Neural cell (in vitro differentiated cells): ENCODE results near the gene SHOX. TPM values are rescaled to one million over a fixed set of nuclear protein-coding genes. Genes with fewer than 3 reads are reported as not detected.
"Not testable (repeated sequence)": the region's sequence is repeated elsewhere in the genome, so short reads cannot be mapped to it uniquely, and the experiment has no call there.

Experiments used
- H2AFZ ChIP-seq: fragments of 200-600, 300-800 bp; sonication (generic), shearing (Covaris generic); 2 replicates; pipeline ENCODE4 v1.6.0; 2014; ENCODE audit warnings: low read depth, mild to moderate bottlenecking, antibody characterized with exemption, low read length, moderate library complexity
- H3F3A ChIP-seq: fragments of 200-600 bp; shearing (Covaris generic); 2 replicates; pipeline ENCODE4 v1.6.1; 2016; ENCODE audit warnings: mild to moderate bottlenecking, moderate library complexity, mixed read lengths, antibody characterized with exemption, low read length; ENCODE audit not compliant: insufficient read depth, poor library complexity, severe bottlenecking
- H3K27ac ChIP-seq: fragments of 200-600, 300-800 bp; sonication (generic), shearing (Covaris generic); 2 replicates; pipeline ENCODE4 v1.5.1; 2014; ENCODE audit warnings: mild to moderate bottlenecking, low read length, moderate library complexity
- H3K27me3 ChIP-seq: fragments of 300-800, 200-600 bp; sonication (generic), shearing (Covaris generic); 2 replicates; pipeline ENCODE4 v1.6.0; 2014; ENCODE audit warnings: mild to moderate bottlenecking, low read depth, low read length, moderate library complexity; ENCODE audit not compliant: insufficient read depth
- H3K36me3 ChIP-seq: fragments of 300-800, 200-600 bp; sonication (generic), shearing (Covaris generic); 2 replicates; pipeline ENCODE4 v1.5.1; 2014; ENCODE audit warnings: mild to moderate bottlenecking, antibody characterized with exemption, low read length, moderate library complexity; ENCODE audit not compliant: insufficient read depth
- H3K4me2 ChIP-seq: fragments of 300-800, 200-600 bp; sonication (generic), shearing (Covaris generic); 2 replicates; pipeline ENCODE4 v1.6.0; 2014; ENCODE audit warnings: mild to moderate bottlenecking, low read length
- H3K4me3 ChIP-seq: fragments of 300-800, 200-600 bp; sonication (generic), shearing (Covaris generic); 2 replicates; pipeline ENCODE4 v1.5.1; 2014; ENCODE audit warnings: mild to moderate bottlenecking, low read length, moderate library complexity
- H3K79me2 ChIP-seq: fragments of 200-600 bp; shearing (Covaris generic); replicated peaks from 2 replicates; pipeline ENCODE4 v1.6.0; 2014; ENCODE audit warnings: mild to moderate bottlenecking, low read length, moderate library complexity; ENCODE audit not compliant: insufficient read depth
- H3K9ac ChIP-seq: fragments of 300-800, 200-600 bp; sonication (generic), shearing (Covaris generic); 2 replicates; pipeline ENCODE4 v1.6.1; 2016; ENCODE audit warnings: mild to moderate bottlenecking, low read length, mixed read lengths
- H3K9me2 ChIP-seq: fragments of 200-600 bp; shearing (Covaris generic); 2 replicates; pipeline ENCODE4 v1.6.1; 2016; ENCODE audit warnings: mild to moderate bottlenecking, low read length, mixed read lengths; ENCODE audit not compliant: insufficient read depth
- H3K9me3 ChIP-seq: fragments of 200-600, 300-800 bp; sonication (generic), shearing (Covaris generic); 2 replicates; pipeline ENCODE4 v1.6.1; 2016; ENCODE audit warnings: mild to moderate bottlenecking, mixed run types, low read length, moderate library complexity, mixed read lengths
- H4K20me1 ChIP-seq: fragments of 200-600 bp; shearing (Covaris generic); 2 replicates; pipeline ENCODE4 v1.6.1; 2016; ENCODE audit warnings: mild to moderate bottlenecking, mixed run types; ENCODE audit not compliant: insufficient read depth
- EP300 ChIP-seq: fragments of 450-650 bp; conservative IDR thresholded peaks from 2 replicates; pipeline ENCODE4 v1.6.1; 2014; ENCODE audit warnings: antibody characterized with exemption, mild to moderate bottlenecking, moderate library complexity; ENCODE audit not compliant: poor library complexity, severe bottlenecking
- EZH2 ChIP-seq: fragments of 200-600, 300-800 bp; shearing (Covaris generic), sonication (generic); IDR thresholded peaks from 2 replicates; pipeline ENCODE4 v1.6.1; 2014; ENCODE audit warnings: antibody characterized with exemption, low read length, borderline replicate concordance, mild to moderate bottlenecking; ENCODE audit not compliant: insufficient read depth, poor library complexity, severe bottlenecking
- MXI1 ChIP-seq: fragments of 450-650 bp; conservative IDR thresholded peaks from 2 replicates; pipeline ENCODE4 v1.6.1; 2014; ENCODE audit warnings: antibody characterized with exemption, mild to moderate bottlenecking; ENCODE audit not compliant: poor library complexity, severe bottlenecking
- POLR2AphosphoS5 ChIP-seq: IDR thresholded peaks from 2 replicates; pipeline ENCODE4 v1.6.1; 2012
- RAD21 ChIP-seq: fragments of 450-650 bp; conservative IDR thresholded peaks from 2 replicates; pipeline ENCODE4 v1.6.1; 2014; ENCODE audit warnings: antibody characterized with exemption, mild to moderate bottlenecking, moderate library complexity
- SMC3 ChIP-seq: fragments of 450-650 bp; conservative IDR thresholded peaks from 2 replicates; pipeline ENCODE4 v1.6.1; 2014; ENCODE audit warnings: antibody characterized with exemption, mild to moderate bottlenecking, moderate library complexity; ENCODE audit not compliant: poor library complexity
- TAF1 ChIP-seq: IDR thresholded peaks from 2 replicates; pipeline ENCODE4 v1.6.1; 2012; ENCODE audit warnings: low read depth
- polyA plus RNA-seq: library from polyadenylated mRNA; depleted of rRNA; stranded (reverse); fragments of >200 nt; gene quantifications from 2 replicates; pipeline ENCODE4 v1.2.3, GENCODE V29; 2014
- TF ChIP-seq, protein P1 (sequence below): fragments of 450-650 bp; IDR thresholded peaks from 2 replicates; pipeline ENCODE4 v1.5.1; 2014; ENCODE audit warnings: antibody characterized with exemption, mild to moderate bottlenecking, moderate library complexity; ENCODE audit not compliant: poor library complexity, severe bottlenecking
- TF ChIP-seq, protein P2 (sequence below): IDR thresholded peaks from 2 replicates; pipeline ENCODE4 v1.6.1; 2012; ENCODE audit warnings: borderline replicate concordance

The SHOX gene
- polyA plus RNA-seq, 1 donor from 2014 or later = not detected

DNA sequence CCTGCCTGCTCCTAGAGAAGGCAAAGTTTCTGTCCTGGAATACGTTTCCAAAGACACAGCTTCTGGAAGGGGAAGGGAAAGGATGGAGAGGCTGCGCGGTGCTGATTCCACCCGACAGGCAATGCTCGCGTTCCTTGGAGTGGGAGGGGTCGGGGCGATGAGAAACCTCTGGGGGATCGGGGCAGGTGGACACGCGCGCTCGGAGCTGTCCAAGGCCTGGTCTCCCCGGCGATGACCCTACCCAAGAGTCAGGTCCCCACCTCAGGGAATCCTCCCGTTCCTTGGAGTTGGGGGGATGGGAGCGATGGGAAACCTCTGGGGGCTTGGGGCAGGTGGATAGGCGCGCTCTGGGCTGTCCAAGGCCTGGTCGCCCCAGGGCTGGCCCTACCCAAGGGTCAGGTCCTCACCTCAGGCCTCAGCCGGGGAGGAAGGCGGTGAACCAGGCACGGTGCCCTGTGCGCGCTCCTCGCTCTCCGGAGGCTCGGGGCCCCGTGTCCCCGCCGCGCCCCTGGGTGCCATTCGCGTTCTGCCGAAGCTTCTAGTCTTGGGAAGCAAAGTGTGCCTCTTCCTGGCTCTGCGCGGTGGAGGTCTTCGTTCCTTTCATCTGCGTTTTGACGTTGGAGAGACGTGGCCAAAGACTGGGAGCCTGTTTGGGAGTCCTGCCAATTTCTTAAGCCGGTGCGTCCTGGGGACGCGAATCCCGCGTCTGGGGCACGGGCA is 10.6 kb upstream of the SHOX start:
- TF ChIP-seq EZH2 (peak; percentile 47), POLR2AphosphoS5 (no peak), TAF1 (no peak)
- TF ChIP-seq, protein P1, sequence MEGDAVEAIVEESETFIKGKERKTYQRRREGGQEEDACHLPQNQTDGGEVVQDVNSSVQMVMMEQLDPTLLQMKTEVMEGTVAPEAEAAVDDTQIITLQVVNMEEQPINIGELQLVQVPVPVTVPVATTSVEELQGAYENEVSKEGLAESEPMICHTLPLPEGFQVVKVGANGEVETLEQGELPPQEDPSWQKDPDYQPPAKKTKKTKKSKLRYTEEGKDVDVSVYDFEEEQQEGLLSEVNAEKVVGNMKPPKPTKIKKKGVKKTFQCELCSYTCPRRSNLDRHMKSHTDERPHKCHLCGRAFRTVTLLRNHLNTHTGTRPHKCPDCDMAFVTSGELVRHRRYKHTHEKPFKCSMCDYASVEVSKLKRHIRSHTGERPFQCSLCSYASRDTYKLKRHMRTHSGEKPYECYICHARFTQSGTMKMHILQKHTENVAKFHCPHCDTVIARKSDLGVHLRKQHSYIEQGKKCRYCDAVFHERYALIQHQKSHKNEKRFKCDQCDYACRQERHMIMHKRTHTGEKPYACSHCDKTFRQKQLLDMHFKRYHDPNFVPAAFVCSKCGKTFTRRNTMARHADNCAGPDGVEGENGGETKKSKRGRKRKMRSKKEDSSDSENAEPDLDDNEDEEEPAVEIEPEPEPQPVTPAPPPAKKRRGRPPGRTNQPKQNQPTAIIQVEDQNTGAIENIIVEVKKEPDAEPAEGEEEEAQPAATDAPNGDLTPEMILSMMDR = no peak
- H3K4me3 ChIP-seq = no peak overlapping the region
- H3K9me3 ChIP-seq = no peaks in the 10 kb centered on the region
- no peaks in the 10 kb centered on the region for H3K79me2 ChIP-seq
- H4K20me1 ChIP-seq = no peaks in the 10 kb centered on the region
- H3K27me3 ChIP-seq = peaks cover 84% of the 10 kb centered on the region
- no peaks in the 10 kb centered on the region for H3F3A ChIP-seq
- no peaks in the 10 kb centered on the region for H3K36me3 ChIP-seq
- no peak overlapping the region for H3K27ac ChIP-seq
- H3K4me2 ChIP-seq = no peak overlapping the region
- H2AFZ ChIP-seq = no peak overlapping the region
- H3K9ac ChIP-seq = no peak overlapping the region
- no peaks in the 10 kb centered on the region for H3K9me2 ChIP-seq

DNA sequence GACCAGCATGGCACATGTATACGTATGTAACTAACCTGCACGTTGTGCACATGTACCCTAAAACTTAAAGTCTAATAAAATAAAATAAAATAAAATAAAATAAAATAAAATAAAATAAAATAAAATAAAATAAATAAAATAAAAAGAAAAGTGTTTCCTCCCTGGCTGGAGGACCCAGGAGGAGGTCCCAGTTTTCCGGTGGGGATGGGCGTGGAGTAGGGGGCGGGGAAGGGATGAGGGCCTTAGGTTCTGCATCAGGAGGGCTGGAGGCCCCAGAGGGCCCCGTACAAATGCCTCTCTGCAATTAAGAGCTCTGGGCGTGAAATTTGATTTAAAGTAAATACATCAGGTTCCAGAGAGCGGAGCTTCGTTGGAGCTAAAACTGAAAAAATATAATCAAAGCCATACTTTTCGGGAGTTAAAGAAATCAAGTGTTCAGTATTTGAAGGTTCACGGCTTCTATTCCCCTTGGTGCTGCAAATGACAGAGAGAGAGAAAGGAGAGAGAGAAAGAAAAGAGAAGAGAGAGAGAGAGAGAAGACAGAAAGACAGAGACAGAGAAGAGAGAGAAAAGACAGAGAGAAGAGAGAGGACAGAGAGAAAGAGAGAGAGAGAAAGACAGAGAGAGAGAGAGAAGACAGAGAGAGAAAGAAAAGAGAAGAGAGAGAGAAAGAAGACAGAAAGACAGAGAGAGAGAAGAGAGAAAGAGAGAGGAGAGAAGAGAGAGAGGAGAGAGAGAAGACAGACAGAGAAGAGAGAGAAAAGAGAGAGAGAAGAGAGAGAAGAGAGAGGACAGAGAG is 8.7 kb upstream of the SHOX start:
- no peaks in the 10 kb centered on the region for H3F3A ChIP-seq
- H3K27ac ChIP-seq = no peak overlapping the region
- no peaks in the 10 kb centered on the region for H3K36me3 ChIP-seq
- TF ChIP-seq RAD21 (no peak), MXI1 (no peak), POLR2AphosphoS5 (no peak), SMC3 (no peak), TAF1 (no peak), EZH2 (no peak), EP300 (no peak)
- TF ChIP-seq, protein P2, sequence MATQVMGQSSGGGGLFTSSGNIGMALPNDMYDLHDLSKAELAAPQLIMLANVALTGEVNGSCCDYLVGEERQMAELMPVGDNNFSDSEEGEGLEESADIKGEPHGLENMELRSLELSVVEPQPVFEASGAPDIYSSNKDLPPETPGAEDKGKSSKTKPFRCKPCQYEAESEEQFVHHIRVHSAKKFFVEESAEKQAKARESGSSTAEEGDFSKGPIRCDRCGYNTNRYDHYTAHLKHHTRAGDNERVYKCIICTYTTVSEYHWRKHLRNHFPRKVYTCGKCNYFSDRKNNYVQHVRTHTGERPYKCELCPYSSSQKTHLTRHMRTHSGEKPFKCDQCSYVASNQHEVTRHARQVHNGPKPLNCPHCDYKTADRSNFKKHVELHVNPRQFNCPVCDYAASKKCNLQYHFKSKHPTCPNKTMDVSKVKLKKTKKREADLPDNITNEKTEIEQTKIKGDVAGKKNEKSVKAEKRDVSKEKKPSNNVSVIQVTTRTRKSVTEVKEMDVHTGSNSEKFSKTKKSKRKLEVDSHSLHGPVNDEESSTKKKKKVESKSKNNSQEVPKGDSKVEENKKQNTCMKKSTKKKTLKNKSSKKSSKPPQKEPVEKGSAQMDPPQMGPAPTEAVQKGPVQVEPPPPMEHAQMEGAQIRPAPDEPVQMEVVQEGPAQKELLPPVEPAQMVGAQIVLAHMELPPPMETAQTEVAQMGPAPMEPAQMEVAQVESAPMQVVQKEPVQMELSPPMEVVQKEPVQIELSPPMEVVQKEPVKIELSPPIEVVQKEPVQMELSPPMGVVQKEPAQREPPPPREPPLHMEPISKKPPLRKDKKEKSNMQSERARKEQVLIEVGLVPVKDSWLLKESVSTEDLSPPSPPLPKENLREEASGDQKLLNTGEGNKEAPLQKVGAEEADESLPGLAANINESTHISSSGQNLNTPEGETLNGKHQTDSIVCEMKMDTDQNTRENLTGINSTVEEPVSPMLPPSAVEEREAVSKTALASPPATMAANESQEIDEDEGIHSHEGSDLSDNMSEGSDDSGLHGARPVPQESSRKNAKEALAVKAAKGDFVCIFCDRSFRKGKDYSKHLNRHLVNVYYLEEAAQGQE = no peak
- TF ChIP-seq, protein P1 = no peak
- H3K9ac ChIP-seq = no peak overlapping the region
- no peaks in the 10 kb centered on the region for H3K79me2 ChIP-seq
- H3K9me3 ChIP-seq = no peaks in the 10 kb centered on the region
- H3K4me3 ChIP-seq = no peak overlapping the region
- H2AFZ ChIP-seq = no peak overlapping the region
- H4K20me1 ChIP-seq = no peaks in the 10 kb centered on the region
- no peak overlapping the region for H3K4me2 ChIP-seq
- peaks cover 93% of the 10 kb centered on the region for H3K27me3 ChIP-seq
- no peaks in the 10 kb centered on the region for H3K9me2 ChIP-seq

DNA sequence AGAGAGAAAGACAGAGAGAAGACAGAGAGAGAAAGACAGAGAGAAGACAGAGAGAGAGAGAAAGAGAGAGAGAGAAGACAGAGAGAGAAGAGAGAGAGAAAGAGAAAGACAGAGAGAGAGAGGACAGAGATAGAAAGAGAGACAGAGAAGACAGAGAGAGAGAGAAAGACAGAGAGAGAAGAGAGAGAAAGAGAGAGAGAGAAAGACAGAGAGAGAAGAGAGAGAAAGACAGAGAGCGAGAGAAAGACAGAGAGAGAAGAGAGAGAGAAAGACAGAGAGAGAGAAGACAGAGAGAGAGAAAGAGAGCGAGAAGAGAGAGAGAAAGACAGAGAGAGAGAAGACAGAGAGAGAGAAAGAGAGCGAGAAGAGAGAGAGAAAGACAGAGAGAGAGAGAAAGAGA is 7.8 kb upstream of the SHOX start:
- H3K79me2 ChIP-seq, H3K4me3 ChIP-seq, H3K27ac ChIP-seq, H4K20me1 ChIP-seq, H3K9me3 ChIP-seq, H3K4me2 ChIP-seq, H2AFZ ChIP-seq, H3K9me2 ChIP-seq, H3K9ac ChIP-seq, H3K36me3 ChIP-seq, H3F3A ChIP-seq: not testable (repeated sequence)
- peaks cover 94% of the 10 kb centered on the region for H3K27me3 ChIP-seq
